ENCODE data around the gene TLL1.

DNA sequence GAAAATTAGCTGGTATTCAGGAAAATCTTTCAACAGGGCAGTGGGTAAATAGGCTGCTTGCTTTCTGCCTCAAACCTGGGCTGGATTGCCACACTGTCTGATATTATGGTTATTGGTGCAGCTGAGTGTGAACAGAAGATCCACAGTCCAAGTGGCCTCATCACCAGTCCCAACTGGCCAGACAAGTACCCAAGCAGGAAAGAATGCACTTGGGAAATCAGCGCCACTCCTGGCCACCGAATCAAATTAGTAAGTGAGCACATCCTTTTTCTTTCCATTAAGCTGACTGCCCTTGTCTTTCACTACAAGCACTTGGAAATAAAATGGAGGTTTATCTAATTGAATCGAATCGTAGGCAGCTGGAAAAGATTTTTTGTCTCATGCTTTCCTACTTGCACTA, 204.7 kb downstream of the TLL1 start:
- TF ChIP-seq CTCF (conservative IDR thresholded peaks at IDR 0.05 in 1 of 2, IDR thresholded peaks at IDR 0.05 in 1 of 2; ENCODE audit: extremely low read depth in 1 of 2, insufficient read depth in 1 of 2, low read depth in 1 of 2, low read length in 2 of 2) (no peak), EZH2 (IDR thresholded peaks at IDR 0.05; ENCODE audit: borderline replicate concordance, low read length) (no peak)
